NOMO-1 treated with dmso at 0.1 percent for 144 hours (cell line): ENCODE data around the gene TBL1X.
"Not testable (repeated sequence)": the region's sequence is repeated elsewhere in the genome, so short reads cannot be mapped to it uniquely, and the experiment has no call there.

Source experiments
- DNase-seq: peaks from one replicate; lab custom pipeline; 2025; ENCODE audit not compliant: unreplicated experiment; lab: John Stamatoyannopoulos, UW

Gene TBL1X

DNA sequence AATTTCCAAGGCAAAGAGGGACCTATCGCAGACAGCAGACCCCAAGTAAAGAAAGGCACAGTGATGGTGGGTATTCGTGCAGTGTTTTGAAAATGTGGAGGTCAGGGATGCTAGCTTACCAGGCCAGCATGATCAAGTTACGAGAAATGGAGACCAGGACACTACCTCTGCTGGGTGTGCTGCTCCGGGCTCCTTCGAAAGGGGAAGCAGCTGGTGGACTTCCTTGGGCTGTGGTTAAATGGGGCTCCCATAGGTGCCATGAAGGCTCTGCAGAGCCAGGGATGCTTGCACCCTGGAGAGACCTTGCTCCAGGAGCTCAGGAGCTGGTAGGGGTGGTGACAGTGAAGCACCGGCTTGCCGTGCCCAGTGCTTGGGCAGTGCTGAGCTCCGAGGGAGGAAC lies 68.8 kb downstream of the TBL1X start:
- no peak for DNase-seq

DNA sequence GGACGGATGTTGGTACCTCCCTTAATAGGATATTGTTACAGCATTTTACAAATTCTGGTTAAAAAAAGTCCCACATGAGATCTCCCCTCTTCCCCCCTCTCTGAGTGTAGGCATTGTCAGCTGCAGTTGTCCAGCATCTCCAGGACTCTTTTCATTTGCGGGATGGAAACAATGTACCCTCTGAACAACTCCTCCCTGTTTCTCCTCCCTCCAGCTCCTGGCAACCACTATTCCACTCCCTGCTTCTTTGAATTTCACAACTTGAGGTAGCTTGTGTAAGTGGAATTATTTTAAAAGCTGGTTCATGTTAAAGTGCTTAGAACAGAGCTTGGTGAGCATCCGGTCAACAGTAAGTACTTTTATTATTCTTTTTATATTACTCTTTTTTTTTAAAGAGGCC lies 69.8 kb downstream of the TBL1X start:
- DNase-seq: no peak

DNA sequence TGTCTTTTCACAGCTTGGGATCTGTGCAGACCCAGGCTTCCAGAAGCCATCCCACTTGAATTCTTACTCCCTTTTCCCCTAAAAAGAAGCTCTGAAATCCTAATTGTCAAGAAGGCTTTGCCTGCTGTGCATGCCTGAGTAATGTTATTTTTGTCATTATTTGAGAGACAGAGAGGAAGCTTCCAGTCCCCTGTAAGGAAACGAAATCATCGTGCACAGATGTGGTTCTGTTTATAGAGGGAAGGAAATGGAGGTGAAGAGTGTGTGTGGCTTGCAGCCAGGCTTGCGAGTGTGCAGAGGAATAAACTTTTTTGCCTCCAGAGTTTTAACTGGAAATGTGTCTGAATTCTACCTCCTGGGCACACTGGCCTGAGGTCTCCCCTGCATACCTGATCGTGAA lies 70.2 kb downstream of the TBL1X start:
- no peak for DNase-seq

DNA sequence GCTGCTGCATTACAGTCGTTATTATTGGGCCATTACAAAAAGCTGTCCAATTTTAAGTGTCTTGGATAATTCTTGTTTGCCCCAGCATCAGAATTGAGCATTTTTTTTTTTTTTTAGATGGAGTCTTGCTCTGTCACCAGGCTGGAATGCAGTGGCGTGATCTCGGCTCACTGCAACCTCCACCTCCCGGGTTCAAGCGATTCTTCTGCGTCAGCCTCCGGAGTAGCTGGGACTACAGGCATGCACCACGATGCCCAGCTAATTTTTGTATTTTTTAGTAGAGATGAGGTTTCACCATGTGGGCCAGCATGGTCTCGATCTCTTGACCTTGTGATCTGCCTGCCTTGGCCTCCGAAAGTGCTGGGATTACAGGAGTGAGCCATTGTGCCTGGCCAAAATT lies 71.3 kb downstream of the TBL1X start:
- not testable (repeated sequence) for DNase-seq

DNA sequence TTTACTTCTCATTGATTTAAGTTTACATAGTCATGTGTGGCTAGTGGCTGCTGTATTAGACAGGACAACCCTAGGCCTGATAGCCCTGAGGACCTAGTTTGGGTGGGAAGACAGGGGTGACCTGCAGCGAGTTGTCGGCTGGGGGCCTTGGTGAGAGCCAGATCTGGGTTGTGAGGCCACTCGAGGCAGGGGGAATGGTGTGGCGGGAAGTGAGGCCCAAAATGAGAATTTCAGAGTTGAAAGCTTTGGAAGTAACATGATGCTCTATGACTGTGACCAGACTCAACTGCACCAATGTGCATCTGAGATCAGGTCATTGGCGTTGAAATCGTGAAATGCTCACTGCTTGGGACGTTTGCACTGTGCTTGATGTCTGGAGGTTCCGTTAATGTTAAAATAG lies 72.9 kb downstream of the TBL1X start:
- DNase-seq: no peak

DNA sequence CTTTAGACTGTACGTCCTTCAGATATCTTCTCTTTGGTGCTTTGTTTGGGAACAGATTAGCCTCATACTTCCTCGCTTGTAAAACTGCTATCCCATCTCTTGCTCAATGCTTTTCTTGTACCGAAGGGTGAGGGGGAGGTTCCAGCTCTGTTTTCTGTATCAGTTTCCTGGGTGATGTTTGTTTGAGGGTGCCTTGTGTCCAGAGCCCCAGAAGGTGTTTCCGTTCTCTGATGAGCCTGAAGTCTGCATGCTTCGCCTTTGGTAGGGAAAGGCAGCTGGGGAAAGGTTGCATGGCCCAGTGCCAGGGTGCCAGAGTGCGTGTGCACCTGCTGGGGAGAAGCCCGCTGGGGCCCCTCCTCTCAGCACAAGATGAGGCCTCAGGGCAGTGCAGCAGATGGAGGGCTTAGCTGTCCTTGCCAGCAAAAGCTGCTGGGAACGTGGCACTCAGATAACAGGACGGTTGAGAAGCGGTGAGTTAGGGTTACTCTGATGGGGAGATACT lies 73.7 kb downstream of the TBL1X start:
- DNase-seq: no peak

DNA sequence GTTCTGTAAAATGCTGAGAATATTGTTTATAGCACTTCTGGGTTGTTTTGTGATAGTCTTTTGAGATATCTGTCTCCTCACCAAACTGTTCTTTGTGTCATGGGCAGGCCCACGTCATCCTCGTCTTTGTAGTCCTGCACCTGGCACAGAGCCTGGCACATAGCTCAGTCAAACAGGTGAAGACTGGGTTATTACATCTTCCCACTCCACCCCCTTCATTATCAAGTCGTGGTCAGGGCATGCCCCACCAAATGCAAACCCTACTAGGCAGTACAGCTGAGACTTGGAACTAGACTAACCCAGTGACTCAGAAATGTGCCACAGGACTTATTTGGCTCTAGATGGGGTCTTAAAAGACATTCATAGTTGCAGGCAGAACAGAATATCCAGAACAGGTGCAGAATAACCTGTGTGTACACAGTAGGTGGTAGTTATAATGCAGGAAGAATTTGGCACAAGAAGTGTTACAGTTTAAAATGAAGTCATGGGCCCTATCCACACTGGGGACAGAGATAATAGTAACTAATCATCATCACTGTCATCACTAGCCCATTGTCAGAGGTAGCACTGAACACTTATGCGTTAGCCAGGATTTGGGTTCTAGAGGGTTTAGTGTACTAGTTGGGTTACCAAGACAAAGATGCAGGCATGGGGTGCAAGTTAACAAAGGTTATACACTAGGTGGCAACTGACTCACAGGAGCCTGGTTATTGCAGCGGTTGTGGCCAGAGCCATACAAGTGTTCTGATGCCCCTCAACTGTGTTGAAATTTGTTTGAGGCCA lies 74.9 kb downstream of the TBL1X start:
- no peak for DNase-seq

DNA sequence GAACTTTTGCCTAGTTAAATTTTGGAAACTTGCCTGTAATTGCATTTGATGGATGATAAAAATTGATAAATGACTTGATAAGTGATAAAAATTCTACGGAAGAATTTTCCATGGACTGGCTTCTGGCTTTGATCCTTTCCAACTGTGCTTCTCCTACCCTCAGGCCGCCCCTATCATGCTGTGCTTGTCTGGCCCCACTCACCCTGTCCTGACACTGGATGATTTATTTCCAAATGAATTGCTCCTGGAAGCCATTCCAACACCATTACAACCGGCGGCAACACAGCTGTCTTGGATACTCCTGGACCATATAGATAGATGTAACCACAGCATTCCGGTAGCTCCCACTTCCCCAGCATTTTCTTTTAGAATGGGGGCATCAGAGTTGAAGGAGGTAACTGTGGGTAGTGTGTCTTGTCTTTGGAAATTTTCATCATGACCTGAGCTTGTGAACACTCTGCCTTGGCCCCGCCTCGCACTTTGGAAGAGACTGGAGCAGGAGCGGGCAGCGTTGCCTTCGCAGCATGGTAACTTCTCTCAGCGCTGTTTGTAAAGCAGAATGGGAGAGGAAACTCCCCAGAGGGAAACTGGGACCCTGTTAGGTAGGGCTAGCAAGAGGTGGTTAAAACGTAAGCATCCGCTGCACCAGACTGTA lies 77.4 kb downstream of the TBL1X start:
- no peak for DNase-seq

DNA sequence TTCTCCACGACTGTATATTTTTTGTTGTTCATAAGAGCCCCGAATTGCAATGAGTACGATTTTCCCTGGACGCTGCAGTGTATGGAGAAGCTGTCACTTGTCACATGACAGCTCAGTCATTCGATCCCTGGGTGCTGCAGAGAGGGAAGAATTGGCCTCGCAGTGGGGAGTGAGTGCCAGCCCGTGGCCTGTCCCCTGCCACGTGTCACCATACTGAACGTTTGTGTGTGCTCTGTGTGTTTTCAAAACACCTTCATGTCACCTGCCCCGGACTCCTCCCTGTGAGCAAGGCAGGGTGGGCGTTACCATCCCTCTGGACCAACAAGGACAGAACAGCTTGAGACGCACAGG lies 77.9 kb downstream of the TBL1X start:
- DNase-seq: no peak

DNA sequence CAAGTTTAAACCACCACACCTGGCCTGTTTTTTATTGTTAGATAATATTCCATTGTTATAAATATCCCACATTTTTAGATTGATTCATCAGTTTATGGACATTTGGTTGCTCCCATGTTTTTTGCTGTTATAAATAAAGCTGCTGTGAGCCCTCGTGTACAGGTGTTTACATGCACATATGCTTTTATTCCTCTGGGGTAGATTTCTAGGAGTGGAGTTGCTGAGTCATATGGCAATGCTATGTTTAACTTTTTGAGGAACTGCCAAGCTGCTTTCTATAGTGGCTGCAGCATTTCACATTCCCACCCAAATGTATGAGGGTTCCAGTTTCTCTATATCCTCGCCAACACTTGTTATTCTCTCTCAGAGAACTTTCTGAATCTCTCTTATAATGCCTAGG lies 90.5 kb downstream of the TBL1X start:
- DNase-seq: no peak

DNA sequence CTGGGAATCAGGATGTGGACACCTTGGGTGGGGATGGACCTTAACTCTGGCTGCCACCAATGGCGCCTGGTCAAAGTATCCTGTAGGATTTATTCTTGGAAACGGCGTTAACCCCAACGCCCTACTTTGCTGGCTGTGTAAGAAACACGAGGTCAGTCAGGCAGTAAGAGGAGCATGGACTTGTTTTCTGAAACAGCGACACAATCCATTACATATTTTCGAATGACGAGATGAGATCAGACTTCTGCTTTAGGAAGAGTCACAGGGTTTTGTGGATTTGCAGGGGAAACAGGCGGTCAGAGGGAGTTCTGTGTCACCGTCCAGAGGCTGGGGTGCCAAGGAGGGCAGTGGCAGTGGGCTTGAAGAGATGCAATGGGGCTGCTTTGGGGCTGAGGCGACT lies 92.2 kb downstream of the TBL1X start:
- no peak for DNase-seq

DNA sequence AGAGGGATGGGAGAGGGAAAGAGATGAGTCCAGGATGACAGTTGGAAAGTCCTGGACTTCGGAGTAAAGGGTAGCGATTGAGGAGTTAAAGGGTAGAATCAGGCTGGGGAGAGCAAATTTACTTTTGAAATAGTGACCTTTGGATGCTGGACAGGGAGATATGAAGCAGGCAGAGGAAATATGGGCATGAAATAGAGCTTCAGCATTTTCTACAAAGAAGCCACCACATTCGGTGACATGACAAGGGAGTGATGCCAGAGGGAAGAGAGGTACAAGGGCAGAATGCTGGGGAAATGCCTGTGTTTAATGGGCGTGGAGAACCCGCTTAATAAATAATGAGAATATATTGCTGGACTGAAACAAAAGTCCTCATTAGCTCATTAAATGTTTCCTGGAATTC lies 92.7 kb downstream of the TBL1X start:
- no peak for DNase-seq

DNA sequence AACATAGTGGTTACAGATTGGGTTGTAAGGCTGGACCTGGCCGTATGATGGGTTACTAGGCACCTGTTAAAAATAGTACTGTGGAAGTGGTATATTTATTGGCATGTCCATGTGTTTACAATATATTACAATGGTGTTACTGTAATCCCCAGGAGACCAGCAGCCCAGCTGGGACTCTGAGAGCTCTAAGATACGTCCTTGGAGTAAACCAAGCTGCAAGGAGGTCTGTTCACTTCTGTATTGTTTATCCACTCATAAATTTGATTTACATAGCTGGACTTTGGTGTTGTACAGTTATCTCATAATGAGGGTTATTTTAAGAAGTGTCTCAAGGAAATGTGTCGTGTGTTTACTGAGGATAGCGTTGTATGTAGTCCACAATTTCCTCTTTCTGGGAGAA lies 93.8 kb downstream of the TBL1X start:
- DNase-seq: no peak

DNA sequence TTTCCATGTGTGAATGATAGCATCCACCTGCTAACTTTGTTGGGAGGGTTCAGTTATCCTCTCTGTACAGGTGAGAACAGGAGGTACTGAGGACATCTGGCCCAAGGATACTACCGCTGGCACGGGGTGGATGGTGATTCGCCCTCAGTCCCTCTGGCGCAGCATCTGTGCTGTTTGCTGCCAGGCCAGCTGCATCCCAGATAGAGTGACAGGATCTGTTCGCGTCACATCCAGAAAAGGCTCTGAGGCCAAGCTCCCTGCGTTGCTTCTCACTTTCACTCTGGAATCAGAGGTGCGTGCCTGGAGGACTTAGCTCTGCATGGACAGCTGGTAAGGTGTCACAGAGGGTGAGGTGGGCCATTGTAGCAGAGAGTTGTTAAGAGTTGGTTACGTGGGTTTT lies 95.4 kb downstream of the TBL1X start:
- DNase-seq: no peak

DNA sequence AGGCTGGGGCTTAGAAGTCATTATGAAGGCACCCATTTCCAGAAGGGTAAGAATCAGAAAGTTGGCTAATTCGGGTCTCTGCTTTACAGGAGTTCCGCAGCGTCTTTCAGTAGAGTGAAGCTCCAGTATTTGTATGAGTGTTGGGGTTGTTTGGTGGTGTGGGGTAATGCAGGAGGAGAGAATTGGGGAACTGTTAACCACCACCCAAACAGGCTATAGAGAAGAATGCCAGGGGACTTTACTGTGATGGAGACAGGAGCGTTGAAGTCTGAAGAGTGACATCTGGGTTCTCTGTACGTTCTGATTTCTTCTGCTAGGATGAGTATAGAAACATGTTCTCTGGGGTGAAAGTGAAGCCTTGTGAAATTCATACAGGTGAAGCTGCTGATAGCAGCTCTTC lies 96.3 kb downstream of the TBL1X start:
- DNase-seq: no peak

DNA sequence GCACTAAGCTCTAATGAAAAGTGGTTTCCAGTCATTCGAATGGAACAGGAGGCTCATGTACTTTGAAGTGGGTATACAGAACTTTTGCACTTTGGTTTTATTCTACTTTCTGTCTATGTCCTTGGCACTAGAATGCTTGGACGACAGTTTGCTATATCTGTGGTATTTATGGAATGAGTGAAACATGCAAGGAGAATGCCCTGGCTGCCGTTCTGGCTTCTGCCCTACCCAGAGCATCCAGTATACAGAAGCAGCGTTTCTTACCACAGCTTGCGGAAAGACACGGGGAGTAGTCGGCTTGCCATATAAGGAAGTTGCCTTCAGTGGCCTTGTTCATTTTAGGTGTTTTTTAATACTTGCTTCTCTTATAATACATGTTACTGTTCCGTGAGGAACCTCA lies 98.0 kb downstream of the TBL1X start:
- DNase-seq: no peak

DNA sequence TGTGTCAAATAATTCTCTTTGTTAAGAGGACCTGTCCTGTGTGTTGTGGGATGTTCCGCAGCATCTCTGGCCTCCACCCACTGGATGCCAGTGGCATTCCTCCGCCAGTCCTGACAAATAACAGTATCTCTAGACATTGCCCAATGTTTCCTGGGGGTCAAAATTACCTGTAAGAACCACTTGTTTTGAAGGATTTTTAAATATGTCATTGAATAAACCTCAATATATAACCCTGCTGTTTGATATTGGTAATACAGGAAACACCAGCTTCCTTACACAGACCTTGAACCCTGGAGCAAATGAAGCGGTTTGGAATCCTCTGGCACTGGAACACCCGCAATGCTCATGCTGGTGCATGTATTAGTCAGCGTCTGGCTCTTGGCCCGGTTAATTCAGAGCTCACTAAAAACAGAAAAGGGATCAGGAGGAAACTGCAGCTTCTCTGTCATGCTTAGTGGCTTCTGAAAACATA lies 101.3 kb downstream of the TBL1X start:
- DNase-seq: no peak

DNA sequence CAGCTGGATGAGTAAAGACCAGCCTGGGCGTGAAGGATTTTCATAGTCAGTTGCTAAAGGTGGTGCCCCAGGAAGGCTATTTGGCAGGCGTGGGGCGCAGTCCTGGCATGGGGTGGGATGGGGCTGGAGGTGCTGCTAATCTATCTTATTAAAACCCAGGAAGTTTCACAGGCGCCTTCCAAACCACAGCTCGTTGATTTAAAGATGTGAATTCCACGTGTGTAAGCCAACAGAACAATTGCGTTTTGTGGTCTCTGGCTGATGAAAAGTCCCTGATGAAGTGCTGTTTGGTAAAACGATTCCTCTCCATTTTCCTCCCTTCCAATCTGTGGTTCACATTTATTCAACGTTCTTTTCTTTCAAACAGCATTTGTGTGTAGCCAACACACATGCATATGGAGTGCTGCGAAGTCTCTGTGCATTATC lies 105.0 kb downstream of the TBL1X start:
- no peak for DNase-seq

DNA sequence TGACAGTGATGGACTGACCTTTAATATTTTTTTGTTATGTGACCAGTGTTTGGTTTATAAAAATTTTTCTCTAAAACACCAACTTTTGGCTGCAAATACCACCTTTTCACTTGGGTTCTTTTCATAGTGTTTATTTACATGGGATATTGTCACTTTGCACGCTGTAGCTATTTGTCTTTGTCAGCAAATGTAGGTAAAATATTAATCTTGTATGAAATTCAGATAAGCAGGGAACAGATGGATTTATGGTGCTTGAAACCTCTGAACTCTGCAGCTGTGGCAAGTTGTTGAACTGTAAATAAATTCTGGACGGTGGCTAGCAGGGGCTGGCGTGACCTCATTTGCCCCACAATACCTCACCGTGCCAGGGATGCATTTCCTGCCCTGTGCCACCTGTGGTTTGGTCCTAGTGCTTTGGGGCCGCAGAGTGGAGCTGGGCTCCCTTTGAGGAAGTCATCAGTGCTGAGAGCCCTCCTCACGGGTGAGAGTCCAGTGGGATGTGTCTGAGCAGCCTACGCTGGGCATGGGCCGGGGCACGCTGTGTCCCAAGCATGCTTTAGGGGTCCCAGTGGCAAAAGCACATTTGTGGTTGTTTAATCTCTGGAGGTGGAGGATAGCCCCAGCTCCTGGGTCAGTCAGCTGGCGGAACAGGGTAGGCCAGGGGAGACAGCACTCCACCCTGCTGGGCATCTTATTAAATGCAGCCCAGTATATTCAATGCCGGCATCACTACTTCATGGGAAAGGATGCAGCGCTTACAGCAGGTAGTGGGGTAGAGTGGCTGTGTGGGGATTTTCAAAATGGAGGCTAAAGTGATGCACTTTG lies 108.6 kb downstream of the TBL1X start:
- DNase-seq: no peak

DNA sequence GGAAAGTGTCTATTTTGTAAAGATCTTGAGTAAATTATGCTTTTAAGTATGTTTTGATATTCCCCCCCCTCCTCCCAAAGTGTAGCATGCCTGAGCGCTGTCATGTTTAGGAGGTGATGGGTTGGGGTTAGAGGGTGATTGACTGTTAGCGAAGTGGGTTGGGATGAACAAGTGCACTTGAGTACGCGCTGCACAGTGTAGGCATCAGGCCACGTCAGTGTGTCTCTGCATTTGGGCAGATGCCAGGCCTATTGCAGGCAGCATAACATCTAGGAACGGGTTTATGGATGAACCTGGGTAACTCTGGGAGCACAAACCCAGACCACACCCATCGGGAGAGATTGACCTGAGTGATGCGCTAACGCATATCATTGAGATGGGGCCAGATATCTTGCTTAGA lies 111.2 kb downstream of the TBL1X start:
- no peak for DNase-seq

DNA sequence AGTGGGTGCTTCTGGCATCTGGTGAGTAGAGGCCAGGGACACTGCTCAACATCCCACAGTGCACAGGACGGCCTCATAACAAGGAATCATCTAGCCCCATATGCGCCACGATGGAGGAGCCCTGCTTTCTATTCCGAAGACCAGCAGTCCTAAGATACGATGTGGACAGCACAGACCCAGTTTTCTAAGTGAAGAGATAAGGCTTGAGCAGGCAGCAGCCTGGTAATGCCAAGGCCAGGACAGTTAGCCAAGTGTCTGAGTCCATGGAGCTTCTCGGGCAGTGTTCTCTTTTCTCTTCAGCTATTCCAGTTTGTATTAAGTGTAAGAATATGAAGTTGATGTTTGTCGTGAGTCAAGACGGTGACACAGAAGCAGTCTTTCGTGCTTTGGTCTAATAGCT lies 112.7 kb downstream of the TBL1X start:
- DNase-seq: no peak
